ENCODE data around the gene HTRA1.

The HTRA1 gene

GRCh38 chr10:122554131-122555036 is 93.0 kb downstream of the HTRA1 start:
- Mint-ChIP-seq H3K36me3 (ENCODE audit: low read depth) (no peaks in the 10 kb centered on the region), H3K4me3 (no peak overlapping the region), H3K4me1 (no peaks in the 10 kb centered on the region), H3K27ac (no peak overlapping the region), H3K27me3 (ENCODE audit: low read depth) (peaks cover 8% of the 10 kb centered on the region), H3K9me3 (peaks cover 2% of the 10 kb centered on the region)
- TF ChIP-seq, protein P1, sequence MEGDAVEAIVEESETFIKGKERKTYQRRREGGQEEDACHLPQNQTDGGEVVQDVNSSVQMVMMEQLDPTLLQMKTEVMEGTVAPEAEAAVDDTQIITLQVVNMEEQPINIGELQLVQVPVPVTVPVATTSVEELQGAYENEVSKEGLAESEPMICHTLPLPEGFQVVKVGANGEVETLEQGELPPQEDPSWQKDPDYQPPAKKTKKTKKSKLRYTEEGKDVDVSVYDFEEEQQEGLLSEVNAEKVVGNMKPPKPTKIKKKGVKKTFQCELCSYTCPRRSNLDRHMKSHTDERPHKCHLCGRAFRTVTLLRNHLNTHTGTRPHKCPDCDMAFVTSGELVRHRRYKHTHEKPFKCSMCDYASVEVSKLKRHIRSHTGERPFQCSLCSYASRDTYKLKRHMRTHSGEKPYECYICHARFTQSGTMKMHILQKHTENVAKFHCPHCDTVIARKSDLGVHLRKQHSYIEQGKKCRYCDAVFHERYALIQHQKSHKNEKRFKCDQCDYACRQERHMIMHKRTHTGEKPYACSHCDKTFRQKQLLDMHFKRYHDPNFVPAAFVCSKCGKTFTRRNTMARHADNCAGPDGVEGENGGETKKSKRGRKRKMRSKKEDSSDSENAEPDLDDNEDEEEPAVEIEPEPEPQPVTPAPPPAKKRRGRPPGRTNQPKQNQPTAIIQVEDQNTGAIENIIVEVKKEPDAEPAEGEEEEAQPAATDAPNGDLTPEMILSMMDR (IDR thresholded peaks at IDR 0.05; ENCODE audit: unreplicated experiment in 3 of 3) = no peak

DNA sequence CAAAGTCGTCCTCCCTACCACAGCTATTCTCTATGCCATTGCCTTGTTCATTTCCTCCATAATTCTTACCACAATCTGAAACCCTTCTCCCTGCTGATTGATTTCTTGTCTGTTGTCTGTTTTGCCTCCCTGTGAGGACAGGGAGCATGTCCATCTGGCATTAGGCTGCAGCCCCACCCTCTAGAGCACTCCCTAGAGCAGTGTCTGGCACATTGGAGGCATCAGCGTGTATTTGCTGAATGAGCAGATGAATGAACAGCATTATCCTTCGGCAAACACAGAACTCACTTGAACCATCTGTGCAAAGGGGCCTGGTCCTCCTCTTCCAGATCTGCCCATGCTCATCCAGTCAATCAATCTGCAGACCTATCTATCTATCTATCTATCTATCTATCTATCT is 94.1 kb downstream of the HTRA1 start:
- Mint-ChIP-seq H3K36me3 (ENCODE audit: low read depth) (no peaks in the 10 kb centered on the region), H3K4me3 (no peak overlapping the region), H3K27ac (no peak overlapping the region), H3K27me3 (ENCODE audit: low read depth) (peaks cover 18% of the 10 kb centered on the region), H3K9me3 (peaks cover 2% of the 10 kb centered on the region), H3K4me1 (no peaks in the 10 kb centered on the region)
- TF ChIP-seq, protein P1 (IDR thresholded peaks at IDR 0.05; ENCODE audit: unreplicated experiment in 3 of 3) = no peak

GRCh38 chr10:122557516-122557915 is 96.2 kb downstream of the HTRA1 start:
- Mint-ChIP-seq H3K27me3 (ENCODE audit: low read depth) (peaks cover 39% of the 10 kb centered on the region), H3K4me1 (no peaks in the 10 kb centered on the region), H3K36me3 (ENCODE audit: low read depth) (no peaks in the 10 kb centered on the region), H3K9me3 (peaks cover 2% of the 10 kb centered on the region), H3K27ac (no peak overlapping the region), H3K4me3 (no peak overlapping the region)
- TF ChIP-seq, protein P1 (IDR thresholded peaks at IDR 0.05; ENCODE audit: unreplicated experiment in 3 of 3) = no peak

GRCh38 chr10:122558452-122558851 is 97.1 kb downstream of the HTRA1 start:
- Mint-ChIP-seq H3K4me3 (no peak overlapping the region), H3K36me3 (ENCODE audit: low read depth) (no peaks in the 10 kb centered on the region), H3K27me3 (ENCODE audit: low read depth) (peaks cover 46% of the 10 kb centered on the region), H3K9me3 (peaks cover 2% of the 10 kb centered on the region), H3K4me1 (no peaks in the 10 kb centered on the region), H3K27ac (no peak overlapping the region)
- TF ChIP-seq, protein P1 (IDR thresholded peaks at IDR 0.05; ENCODE audit: unreplicated experiment in 3 of 3) = no peak

DNA sequence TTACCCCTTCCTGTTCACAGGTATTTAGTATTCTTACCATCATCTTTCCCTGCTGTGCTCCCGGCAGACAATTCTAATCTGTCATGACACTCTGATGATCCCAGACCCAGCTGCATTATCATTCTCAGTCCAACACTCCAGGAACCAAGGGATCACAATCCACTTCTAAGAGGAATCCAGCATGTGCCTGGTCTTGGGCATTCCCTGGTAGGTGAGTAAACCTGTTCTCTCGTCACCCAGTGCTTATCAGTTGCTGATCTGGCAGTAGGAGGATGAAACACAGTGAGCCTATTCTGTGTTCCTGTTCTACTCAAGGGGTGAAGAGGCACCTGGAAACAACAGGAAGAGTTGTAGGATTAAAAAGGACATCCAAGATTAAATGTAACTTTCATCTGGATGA is 97.9 kb downstream of the HTRA1 start:
- no peaks in the 10 kb centered on the region for H3K4me1 Mint-ChIP-seq
- TF ChIP-seq, protein P1 (IDR thresholded peaks at IDR 0.05; ENCODE audit: unreplicated experiment in 3 of 3) = no peak
- peaks cover 2% of the 10 kb centered on the region for H3K9me3 Mint-ChIP-seq
- no peaks in the 10 kb centered on the region for H3K36me3 Mint-ChIP-seq (ENCODE audit: low read depth)
- H3K27ac Mint-ChIP-seq = no peak overlapping the region
- H3K4me3 Mint-ChIP-seq = no peak overlapping the region
- H3K27me3 Mint-ChIP-seq (ENCODE audit: low read depth) = peaks cover 53% of the 10 kb centered on the region

Measured in nephron (organoid).